ENCODE measurements around the gene MAF. TPM values are rescaled to one million over a fixed set of nuclear protein-coding genes. Genes with fewer than 3 reads are reported as not detected.

The MAF gene
- total and polyA plus RNA-seq, 3 donors from 2014 or later: 22.0 to 112 (median 84.6) TPM

- no peak overlapping the region for H3K4me3 ChIP-seq
- H3K9me3 ChIP-seq: no peaks in the 10 kb centered on the region
- H3K27me3 ChIP-seq: no peaks in the 10 kb centered on the region
- no peak for TF ChIP-seq CTCF (IDR thresholded peaks at IDR 0.05)
- no peak for TF ChIP-seq POLR2A (IDR thresholded peaks at IDR 0.05)
- H3K36me3 ChIP-seq (ENCODE audit: low read depth, missing control alignments): no peaks in the 10 kb centered on the region
- H3K27ac ChIP-seq: no peak overlapping the region
- H3K4me1 ChIP-seq: no peaks in the 10 kb centered on the region
- 85 to 88% methylated on average over 7 of the region's 7 CpGs for WGBS, 2 donors
- intact Hi-C loops (cut with DNase I; ENCODE audit: low total_unique reads): no loop called here
- no peak for DNase-seq
These were observed 9.3 kb upstream of the MAF start for GRCh38 chr16:79609861-79610260.

DNA sequence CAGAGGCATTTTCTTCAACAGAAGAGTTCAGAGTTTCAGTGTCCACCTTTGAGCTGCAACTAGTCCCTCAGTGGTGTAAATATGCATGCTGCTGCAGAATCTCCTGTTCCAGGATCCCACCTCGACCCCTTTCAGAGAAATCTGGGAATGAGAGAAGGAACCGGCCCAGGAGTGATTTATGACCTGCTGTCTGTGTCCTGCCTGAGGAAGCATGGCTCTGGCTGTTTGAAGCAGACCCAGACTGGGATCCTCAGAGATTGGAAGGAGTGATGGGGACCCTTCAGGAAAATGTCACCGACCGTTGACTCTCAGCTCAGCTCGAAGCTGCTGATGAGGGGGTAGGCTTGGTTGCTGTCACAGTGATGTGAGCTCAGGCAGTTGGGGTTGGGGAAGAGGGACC, 8.4 kb upstream of the MAF start:
- Histone ChIP-seq H3K4me3 (no peak overlapping the region), H3K4me1 (no peaks in the 10 kb centered on the region), H3K9me3 (no peaks in the 10 kb centered on the region), H3K36me3 (ENCODE audit: low read depth, missing control alignments) (no peaks in the 10 kb centered on the region), H3K27ac (no peak overlapping the region), H3K27me3 (no peaks in the 10 kb centered on the region)
- 81 to 86% methylated on average over 5 of the region's 5 CpGs for WGBS, 2 donors
- TF ChIP-seq CTCF (IDR thresholded peaks at IDR 0.05): no peak
- TF ChIP-seq POLR2A (IDR thresholded peaks at IDR 0.05): no peak
- DNase-seq: no peak
- intact Hi-C loops (cut with DNase I; ENCODE audit: low total_unique reads): no loop called here

- 82 to 84% methylated on average over 3 of the region's 3 CpGs for WGBS, 2 donors
- Histone ChIP-seq H3K9me3 (no peaks in the 10 kb centered on the region), H3K27me3 (no peaks in the 10 kb centered on the region), H3K4me1 (no peaks in the 10 kb centered on the region), H3K4me3 (no peak overlapping the region), H3K27ac (no peak overlapping the region), H3K36me3 (ENCODE audit: low read depth, missing control alignments) (no peaks in the 10 kb centered on the region)
- DNase-seq: no peak
- intact Hi-C loops (cut with DNase I; ENCODE audit: low total_unique reads): no loop called here
- TF ChIP-seq POLR2A (IDR thresholded peaks at IDR 0.05) (no peak), CTCF (IDR thresholded peaks at IDR 0.05) (no peak)
These were observed 7.0 kb upstream of the MAF start for GRCh38 chr16:79607587-79607986.

- WGBS, 2 donors: 36 to 53% methylated on average over 7 of the region's 7 CpGs
- H3K27me3 ChIP-seq: no peaks in the 10 kb centered on the region
- peak; percentile 33 for DNase-seq
- no peak overlapping the region for H3K4me3 ChIP-seq
- no peaks in the 10 kb centered on the region for H3K4me1 ChIP-seq
- no peak for TF ChIP-seq POLR2A (IDR thresholded peaks at IDR 0.05)
- no peak for TF ChIP-seq CTCF (IDR thresholded peaks at IDR 0.05)
- H3K36me3 ChIP-seq (ENCODE audit: low read depth, missing control alignments): no peaks in the 10 kb centered on the region
- H3K27ac ChIP-seq: no peak overlapping the region
- intact Hi-C loops (cut with DNase I; ENCODE audit: low total_unique reads): no loop called here
- H3K9me3 ChIP-seq: no peaks in the 10 kb centered on the region
These were observed 5.5 kb upstream of the MAF start for GRCh38 chr16:79605999-79606398.

- no peaks in the 10 kb centered on the region for H3K36me3 ChIP-seq (ENCODE audit: low read depth, missing control alignments)
- 43 to 48% methylated on average over 2 of the region's 2 CpGs for WGBS, 2 donors
- peak overlapping the region; percentile 37 to 88 for H3K27ac ChIP-seq
- no peaks in the 10 kb centered on the region for H3K9me3 ChIP-seq
- H3K4me3 ChIP-seq: no peak overlapping the region
- H3K4me1 ChIP-seq: no peaks in the 10 kb centered on the region
- H3K27me3 ChIP-seq: no peaks in the 10 kb centered on the region
- TF ChIP-seq POLR2A (IDR thresholded peaks at IDR 0.05) (no peak), CTCF (IDR thresholded peaks at IDR 0.05) (no peak)
- intact Hi-C loops (cut with DNase I; ENCODE audit: low total_unique reads): no loop called here
- DNase-seq: no peak
These were observed 2.5 kb upstream of the MAF start for GRCh38 chr16:79603055-79603454.
